GM18508 (cell line): Measurements from ENCODE around the gene NAALADL2.

ENCODE experiments used
- ATAC-seq: cut with Tn5 transposase; IDR thresholded peaks from one replicate; pipeline ENCODE4 v1.9.1; 2021; ENCODE audit warnings: moderate number of reproducible peaks; ENCODE audit not compliant: insufficient read depth, unreplicated experiment

Gene NAALADL2

GRCh38 chr3:174884776-174885568, 25.8 kb downstream of the NAALADL2 start:
- ATAC-seq, result no peak

- ATAC-seq, result no peak
These were observed 32.5 kb downstream of the NAALADL2 start for GRCh38 chr3:174891524-174892203.

- ATAC-seq, result no peak
These were observed 47.9 kb downstream of the NAALADL2 start for GRCh38 chr3:174907027-174907426.

DNA sequence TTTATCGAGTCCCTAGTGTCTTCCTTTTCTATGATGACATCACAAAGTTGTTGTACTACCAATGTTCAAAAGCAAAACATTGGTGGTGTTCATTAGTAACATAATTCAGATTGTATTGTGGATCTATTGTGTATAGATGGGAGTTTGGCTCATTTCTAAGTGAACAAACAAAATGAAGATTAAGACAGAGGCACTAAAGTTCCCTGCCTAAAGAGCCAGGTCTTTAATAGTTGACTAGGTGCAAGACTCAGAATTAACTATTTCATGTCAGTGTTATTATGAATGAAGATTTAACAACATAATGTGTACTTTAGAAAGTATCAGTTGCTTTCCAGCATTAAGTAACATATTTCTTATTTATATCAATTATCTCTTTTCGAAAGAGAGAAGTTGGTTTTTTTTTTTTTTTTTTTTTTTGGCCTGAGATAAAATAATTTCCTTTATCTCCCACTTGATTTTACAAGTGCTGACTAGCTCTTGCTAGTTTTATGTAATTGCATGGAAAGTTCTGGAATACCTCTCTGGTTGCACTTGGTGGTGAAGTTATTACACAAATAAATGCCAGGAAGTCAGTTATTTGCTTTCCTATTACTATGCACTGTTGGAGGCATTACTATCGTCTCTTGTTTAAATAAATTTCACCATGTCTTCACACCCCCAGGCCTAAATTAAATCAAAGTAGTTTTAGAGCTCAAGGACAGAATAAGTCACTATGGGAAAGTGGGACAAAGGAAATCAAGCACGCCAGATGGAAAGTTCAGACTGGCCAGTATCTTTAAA, 48.7 kb downstream of the NAALADL2 start:
- no peak for ATAC-seq

DNA sequence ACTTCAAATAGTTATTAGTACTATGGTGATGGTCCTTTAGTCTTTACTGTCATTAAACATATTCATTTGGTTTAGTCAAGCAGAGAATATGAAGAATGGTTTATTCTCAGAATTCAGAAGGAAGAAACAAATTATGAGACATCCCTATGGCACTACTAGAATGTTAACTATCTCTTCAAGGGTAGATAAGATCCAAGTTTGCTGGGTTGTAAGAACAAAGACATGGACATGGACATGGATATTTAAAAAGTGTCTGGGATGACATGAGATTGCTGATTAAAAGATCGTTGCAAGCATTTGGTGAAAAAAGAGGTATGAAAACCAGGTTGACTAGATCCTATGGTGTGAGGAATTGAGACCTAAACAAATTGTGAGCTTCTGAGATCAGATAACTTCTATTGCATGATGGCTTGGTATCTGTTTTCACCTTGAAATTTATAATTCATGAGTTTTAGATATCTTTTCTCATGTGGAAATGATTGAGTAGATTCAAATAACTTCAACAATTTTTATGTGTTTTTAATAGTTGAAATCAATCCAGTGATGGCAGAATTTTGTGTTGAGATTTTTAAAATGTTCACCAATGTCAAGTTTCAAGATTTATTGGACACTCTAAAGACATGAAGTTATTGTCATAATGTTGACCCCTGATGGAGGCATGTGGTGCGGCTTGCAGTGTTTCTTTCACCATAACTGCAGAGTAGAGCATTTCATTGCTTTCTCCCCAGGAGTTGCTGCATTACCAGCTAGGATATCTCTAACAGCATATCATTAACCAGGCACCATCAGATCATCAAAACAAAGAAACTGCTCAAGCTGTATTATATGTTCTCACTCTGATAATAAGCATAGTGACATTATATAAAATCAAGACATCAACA, 72.6 kb downstream of the NAALADL2 start:
- no peak for ATAC-seq

DNA sequence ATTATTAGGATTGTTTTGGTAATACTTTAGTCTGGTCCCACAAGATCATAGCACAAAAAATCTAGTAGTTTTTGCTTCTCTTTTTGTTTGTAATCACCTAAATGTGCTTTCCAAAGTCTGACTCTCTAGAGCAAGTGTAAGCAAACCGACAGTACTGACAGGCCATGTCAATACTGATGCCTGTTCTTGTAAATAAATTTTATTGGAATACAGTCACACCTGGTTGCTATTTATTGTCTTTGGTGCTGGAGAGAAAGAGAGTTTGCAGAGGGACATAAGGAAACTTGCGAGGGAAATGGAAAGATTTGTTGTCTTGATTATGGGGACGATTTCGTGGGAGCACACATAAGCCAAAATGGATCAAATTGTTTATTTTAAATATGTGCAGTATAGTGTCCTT, 77.5 kb downstream of the NAALADL2 start:
- no peak for ATAC-seq

GRCh38 chr3:174937478-174937877, 78.3 kb downstream of the NAALADL2 start:
- ATAC-seq, result no peak

- no peak for ATAC-seq
These were observed 79.0 kb downstream of the NAALADL2 start for GRCh38 chr3:174938102-174938501.

GRCh38 chr3:174940151-174940550, 81.0 kb downstream of the NAALADL2 start:
- no peak for ATAC-seq

- ATAC-seq, result no peak
These were observed 86.1 kb downstream of the NAALADL2 start for GRCh38 chr3:174945276-174945675.

GRCh38 chr3:174945951-174946350, 86.8 kb downstream of the NAALADL2 start:
- ATAC-seq, result no peak

- ATAC-seq, result no peak
These were observed 90.4 kb downstream of the NAALADL2 start for GRCh38 chr3:174949523-174949922.

GRCh38 chr3:174951034-174951433, 91.9 kb downstream of the NAALADL2 start:
- no peak for ATAC-seq

DNA sequence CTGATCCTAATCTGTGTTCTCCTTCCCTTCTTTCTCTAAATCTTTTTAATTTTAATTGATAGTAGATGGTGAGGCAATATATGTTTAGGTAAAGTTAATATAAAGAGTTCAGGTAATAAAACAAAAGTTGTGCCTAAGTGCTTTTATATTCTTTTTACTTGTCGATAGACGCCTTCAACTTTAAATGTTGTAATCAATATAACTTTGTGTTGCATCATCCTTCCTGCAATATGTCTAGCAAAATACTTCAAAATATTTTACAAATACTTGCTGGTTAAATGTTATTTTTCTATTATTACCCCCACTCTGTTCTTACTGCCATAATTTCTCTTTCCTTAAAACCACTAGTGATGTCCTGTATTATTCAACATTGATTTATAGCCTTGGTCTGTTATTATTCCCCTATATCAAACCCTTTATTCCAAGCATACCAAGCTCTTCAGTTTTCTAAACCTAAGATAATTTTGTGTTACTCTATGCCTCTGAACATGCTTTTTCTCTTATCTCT, 92.4 kb downstream of the NAALADL2 start:
- no peak for ATAC-seq

GRCh38 chr3:174953068-174953467, 93.9 kb downstream of the NAALADL2 start:
- no peak for ATAC-seq

DNA sequence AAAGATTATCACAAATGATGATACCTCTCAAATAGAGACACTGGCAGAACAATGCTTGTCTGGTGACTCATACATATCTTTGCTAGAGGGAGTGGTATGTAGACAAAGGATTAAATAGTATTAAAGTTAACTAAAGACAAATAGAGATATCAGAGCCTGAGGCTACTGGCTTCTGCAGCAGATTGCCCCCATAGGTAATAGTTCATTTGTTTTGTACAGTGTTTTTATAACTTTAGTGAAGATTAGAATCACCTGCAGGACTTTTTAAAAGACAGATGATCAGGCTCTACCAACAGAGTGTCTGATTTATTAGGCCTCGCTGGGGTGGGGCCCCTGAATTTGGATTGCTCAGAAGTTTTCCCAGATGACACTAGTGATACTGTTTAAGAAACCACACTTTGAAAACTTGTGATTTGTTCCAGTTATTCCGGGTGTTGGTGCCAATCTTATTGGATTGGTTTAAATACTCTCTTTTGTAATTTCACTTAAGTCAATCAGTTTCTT, 96.4 kb downstream of the NAALADL2 start:
- ATAC-seq, result no peak

DNA sequence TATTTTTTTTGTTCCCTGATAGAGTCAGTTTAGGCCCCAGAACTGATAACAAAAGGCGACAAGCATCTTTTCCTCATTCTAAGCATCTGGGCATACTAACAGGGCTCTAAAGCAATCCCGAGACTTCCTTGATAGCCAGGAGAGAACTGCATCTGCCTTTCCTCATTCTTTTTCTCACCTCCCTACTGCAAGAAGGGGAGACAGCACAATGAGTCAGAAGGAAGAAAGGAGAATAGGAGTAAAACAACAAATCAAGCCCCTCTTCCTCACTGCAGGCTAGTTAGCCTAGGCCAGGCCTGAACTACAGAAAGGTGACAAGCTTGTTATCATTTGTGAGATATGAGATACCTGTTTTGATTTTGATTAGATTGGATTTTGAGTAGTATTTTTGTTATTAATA, 97.9 kb downstream of the NAALADL2 start:
- no peak for ATAC-seq

- ATAC-seq, result no peak
These were observed 98.4 kb downstream of the NAALADL2 start for GRCh38 chr3:174957551-174958001.

DNA sequence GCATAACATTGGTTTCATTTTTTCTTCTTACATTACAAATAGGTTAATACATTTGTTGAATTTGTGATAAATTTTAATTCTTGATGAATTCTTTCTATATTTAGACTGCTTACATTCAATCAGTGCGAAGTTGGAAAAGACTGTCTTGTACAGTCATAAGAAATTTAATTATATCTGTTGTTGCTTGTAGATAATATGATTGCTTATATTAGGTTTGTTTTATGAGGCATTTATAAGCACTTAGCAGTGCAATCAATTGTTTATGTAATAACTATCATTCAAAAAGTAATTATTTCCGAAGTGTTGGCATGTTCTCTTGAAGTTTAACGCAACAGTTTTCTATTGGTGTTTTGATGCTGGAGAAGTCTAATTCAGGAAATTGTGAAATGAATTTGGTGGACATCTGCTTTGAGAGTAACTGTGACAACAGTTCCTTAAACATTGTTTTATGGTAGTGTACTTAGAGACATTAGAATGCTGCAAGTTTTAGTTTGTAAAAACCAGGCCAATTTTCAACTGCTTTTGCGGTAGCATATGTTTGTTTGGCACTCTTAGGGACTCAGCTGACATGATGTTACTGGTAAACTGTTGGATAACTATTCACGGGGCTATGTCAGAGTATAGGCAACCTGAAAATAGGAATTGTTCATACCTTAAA, 99.7 kb downstream of the NAALADL2 start:
- no peak for ATAC-seq
